SW 1271 (cell line): ENCODE results near the gene ASTL.

Experiments
- DNase-seq, 2 experiments: peaks; one replicate each; lab custom pipeline; 2025; lab: John Stamatoyannopoulos, UW

The ASTL gene

GRCh38 chr2:96112501-96113366 is 25.6 kb downstream of the ASTL start:
- no peak for DNase-seq

- no peak for DNase-seq
These were observed 26.3 kb downstream of the ASTL start for GRCh38 chr2:96111823-96112500.

- no peak for DNase-seq
These were observed 27.1 kb downstream of the ASTL start for GRCh38 chr2:96111257-96111640.

- DNase-seq: no peak
These were observed 27.6 kb downstream of the ASTL start for GRCh38 chr2:96110621-96111256.

- no peak for DNase-seq
These were observed 28.3 kb downstream of the ASTL start for GRCh38 chr2:96109931-96110511.

- DNase-seq: no peak
These were observed 29.0 kb downstream of the ASTL start for GRCh38 chr2:96109361-96109680.

GRCh38 chr2:96108541-96109360 is 29.6 kb downstream of the ASTL start:
- no peak for DNase-seq

- DNase-seq: no peak
These were observed 30.2 kb downstream of the ASTL start for GRCh38 chr2:96108151-96108540.

GRCh38 chr2:96107708-96108065 is 30.6 kb downstream of the ASTL start:
- no peak for DNase-seq

- DNase-seq: no peak
These were observed 31.2 kb downstream of the ASTL start for GRCh38 chr2:96106991-96107707.

- no peak for DNase-seq
These were observed 32.1 kb downstream of the ASTL start for GRCh38 chr2:96105994-96106715.

- no peak for DNase-seq
These were observed 33.0 kb downstream of the ASTL start for GRCh38 chr2:96105152-96105915.

GRCh38 chr2:96104487-96104861 is 33.8 kb downstream of the ASTL start:
- no peak for DNase-seq

- DNase-seq: no peak
These were observed 34.4 kb downstream of the ASTL start for GRCh38 chr2:96103761-96104486.

GRCh38 chr2:96103187-96103601 is 35.1 kb downstream of the ASTL start:
- DNase-seq: no peak

- no peak for DNase-seq
These were observed 35.6 kb downstream of the ASTL start for GRCh38 chr2:96102596-96103186.

- DNase-seq: no peak
These were observed 37.4 kb downstream of the ASTL start for GRCh38 chr2:96100893-96101304.

GRCh38 chr2:96099861-96100798 is 38.2 kb downstream of the ASTL start:
- DNase-seq: no peak
